Skin epidermis (tissue), 12 donors: ENCODE measurements around the gene JAK3.
A peak's percentile ranks its signal among the peaks of the same experiment; 100 is the strongest.

Experiments used
- H3K27ac ChIP-seq, 21 experiments: fragments of 200-600 bp; sonication (generic) in 11 of 21; one replicate each; pipeline ENCODE4 v1.5.0; 2020; ENCODE audit warnings: mild to moderate bottlenecking in 3 of 21, inconsistent platforms in 2 of 21, moderate library complexity in 2 of 21
- H3K4me3 ChIP-seq, 7 experiments: fragments of 200-600 bp; sonication (generic) in 2 of 7; one replicate each; pipeline ENCODE4 v1.5.0; 2020; ENCODE audit warnings: inconsistent platforms in 2 of 7, mild to moderate bottlenecking in 2 of 7, moderate library complexity in 1 of 7

Gene JAK3

DNA sequence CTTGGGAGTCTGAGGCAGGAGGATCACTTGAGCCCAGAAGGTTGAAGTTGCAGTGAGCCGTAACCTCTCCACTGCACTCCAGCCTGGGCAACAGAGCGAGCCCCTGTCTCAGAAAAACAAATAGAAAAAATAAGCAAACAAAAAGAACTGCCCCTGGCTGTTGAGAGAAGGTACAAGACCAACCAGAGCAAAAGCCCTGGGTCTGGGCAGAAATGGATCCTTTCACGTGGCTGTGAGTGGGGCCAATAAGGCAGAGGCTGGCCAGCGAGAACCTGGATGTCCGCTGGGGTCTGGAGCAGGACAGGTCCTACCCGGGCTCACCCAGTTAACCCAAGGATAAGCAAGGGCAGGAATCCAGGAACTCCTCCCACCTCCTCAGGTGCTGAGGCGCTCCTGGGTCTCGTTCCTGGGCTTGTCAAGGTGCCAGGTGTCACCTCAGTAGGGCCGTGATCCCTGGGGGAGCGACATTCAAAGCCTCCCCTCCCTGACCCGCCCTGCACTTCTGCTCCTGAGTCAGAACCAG is 19.2 kb upstream of the JAK3 start:
- Histone ChIP-seq H3K27ac (no peak overlapping the region), H3K4me3 (no peak overlapping the region)

DNA sequence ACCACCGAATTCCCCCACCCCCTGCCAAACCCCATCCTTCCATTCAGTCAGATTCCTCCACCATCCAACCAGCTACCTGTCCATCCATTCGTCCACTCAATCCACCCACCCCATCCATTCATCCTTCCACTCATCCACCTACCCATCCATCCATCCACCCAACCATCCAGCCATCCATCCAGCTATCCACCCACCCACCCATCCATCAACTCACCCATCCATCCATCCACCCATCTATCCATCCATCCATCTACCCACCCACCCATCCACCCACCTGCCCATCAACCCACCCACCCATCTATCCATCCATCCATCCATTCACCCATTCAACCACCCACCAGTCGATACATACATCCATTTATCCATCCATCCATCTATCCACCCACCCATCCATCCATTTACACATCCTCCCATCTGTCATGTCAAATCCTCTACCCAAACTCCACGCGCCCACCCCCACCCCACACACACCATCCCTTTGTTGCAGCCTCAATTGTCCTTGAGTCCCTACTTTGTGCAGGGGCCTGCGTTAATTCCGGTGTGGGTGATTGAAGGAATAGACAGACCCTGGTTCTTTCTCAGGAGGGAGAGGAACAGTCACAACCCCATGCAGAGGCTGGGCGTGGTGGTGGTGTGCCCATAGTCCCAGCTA is 18.7 kb upstream of the JAK3 start:
- H3K4me3 ChIP-seq: no peak overlapping the region
- no peak overlapping the region for H3K27ac ChIP-seq

DNA sequence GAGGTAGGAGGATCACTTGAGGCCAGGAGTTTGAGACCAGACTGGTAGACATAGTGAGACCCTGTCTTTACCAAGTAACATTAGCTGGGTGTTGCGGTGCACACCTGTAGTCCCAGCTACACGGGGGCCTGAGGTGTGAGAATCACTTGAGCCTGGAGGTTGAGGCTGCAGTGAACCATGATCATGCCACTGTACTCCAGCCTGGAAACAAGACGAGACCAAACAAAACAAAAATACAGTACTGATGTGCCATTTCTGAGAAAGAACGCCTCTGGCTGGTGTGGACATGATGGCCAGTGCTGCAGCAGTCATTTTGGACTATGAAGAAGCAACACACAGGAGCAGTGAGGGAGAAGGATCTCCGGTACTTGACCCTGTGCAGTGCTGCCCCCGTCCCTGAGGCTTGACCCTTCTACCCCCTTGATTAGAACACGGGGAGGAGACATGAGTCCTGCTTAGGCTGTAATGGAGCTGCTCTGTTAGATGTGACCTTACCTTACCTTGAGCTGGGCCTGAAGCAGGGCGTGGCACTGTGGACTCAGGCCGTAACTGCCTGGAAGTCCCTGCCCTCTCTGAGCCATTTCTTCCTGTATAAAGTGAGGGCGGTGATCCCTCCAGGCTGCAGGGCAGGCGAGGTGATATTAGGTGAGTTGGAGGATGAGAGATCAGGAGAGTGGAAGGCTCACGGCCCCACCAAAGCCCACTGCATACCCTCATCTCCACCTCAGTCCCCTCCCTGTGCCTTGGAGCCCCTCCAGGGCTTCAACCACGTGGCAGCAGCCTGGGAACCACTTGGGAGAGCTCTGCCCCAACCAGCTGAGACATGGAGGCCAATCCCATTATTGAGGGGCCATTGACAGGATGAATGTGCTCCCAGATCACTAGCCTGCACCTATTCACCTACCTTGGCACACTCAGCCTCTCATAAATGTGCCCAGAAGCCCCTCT is 17.9 kb upstream of the JAK3 start:
- no peak overlapping the region for H3K27ac ChIP-seq
- H3K4me3 ChIP-seq: no peak overlapping the region

GRCh38 chr19:17863520-17864182 is 15.9 kb upstream of the JAK3 start:
- Histone ChIP-seq H3K4me3 (no peak overlapping the region), H3K27ac (peak overlapping the region in 5 of 21 experiments; percentile 18 to 64 (median 47))

GRCh38 chr19:17862711-17863519 is 15.1 kb upstream of the JAK3 start:
- Histone ChIP-seq H3K4me3 (no peak overlapping the region), H3K27ac (peak overlapping the region in 3 of 21 experiments; percentile 11 to 97 (median 64))

GRCh38 chr19:17861542-17862402 is 14.0 kb upstream of the JAK3 start:
- Histone ChIP-seq H3K27ac (peak overlapping the region in 5 of 21 experiments; percentile 94 to 98 (median 97)), H3K4me3 (peak overlapping the region in 6 of 7 experiments; percentile 77 to 98 (median 96))

- Histone ChIP-seq H3K27ac (peak overlapping the region in 17 of 21 experiments; percentile 27 to 98 (median 95)), H3K4me3 (peak overlapping the region; percentile 77 to 98 (median 95))
Measured at GRCh38 chr19:17860993-17861360, 13.2 kb upstream of the JAK3 start.

DNA sequence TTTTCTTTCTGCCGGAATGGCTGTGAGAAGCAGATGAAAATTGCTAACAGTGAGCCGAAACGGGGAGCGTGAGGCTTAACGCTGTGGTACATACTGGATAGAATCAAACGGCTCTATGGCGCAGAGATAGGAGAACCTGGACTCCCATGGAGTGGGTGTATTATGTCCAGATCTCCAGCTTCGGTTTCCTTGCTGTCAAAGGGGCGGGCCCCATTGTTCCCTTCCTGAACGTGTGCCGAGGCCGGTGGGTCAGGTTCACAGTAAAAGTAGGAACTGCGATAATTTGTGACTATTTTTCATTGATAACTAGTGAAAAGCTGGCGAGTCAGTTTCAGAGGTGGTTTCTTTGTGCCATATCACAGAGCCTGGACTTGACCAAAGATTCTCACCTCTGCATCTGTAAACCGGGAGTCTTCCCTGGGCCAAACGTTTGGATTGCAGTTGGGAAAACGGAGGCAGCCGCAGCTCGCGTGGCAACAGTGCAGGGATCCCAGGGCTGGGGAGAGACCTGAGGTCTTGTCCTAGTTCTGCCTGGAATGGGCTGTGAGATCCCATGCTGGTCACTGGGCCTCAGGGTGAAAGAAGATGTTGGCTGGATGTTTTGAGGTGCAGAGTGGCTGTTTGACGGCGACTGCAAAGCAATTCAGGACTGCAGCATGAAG is 12.7 kb upstream of the JAK3 start:
- H3K27ac ChIP-seq: peak overlapping the region; percentile 49 to 98 (median 95)

DNA sequence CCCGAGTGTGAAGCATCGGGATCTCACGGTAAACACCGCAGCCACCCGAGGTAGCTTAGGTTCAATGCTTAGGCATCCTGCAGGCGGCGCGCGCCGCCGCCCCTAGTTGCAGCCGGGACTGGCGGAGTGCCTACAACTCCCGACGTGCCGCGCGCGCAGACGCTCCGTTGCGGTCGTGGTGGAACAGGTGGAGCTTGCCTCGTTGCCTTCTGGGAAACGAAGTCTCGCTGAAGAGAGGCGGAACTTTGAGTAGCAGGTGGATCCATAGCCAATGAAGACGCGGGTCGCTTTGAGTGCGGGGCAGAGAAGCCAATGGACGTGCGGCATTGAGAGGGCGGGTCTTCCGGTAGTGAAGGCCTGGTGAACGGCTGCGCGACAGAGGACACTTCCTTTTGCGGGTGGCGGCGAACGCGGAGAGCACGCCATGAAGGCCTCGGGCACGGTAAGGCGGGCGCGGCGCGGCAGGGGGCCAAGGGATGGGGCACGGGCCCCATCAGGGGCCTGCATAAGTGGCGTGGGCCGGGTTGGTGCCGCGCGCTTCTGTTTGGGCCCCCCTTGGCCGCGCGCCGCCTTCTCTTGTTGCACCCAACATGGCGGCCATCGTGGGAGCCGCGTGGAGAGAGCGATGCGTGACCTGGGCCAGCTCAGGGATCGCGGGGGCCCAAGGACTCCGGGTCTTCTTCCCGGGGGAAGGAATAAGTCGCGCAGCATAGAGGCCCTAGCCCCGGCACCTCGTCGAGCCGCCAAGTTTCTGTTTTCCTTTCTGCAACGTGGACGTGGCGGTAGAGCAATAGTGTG is 11.9 kb upstream of the JAK3 start, which contains the start of gene RPL18A:
Gene RPL18A (plus strand): TSS at position 378 of the 798 bp plus-strand sequence. CDS start 47 bp downstream, at position 425.
- Histone ChIP-seq H3K4me3 (peak within 1 kb of the TSS; percentile 77 to 98 (median 95)), H3K27ac (peak within 1 kb of the TSS; percentile 49 to 98 (median 95))

More for the DNA sequence above, 12.7 kb upstream of the JAK3 start:
- H3K4me3 ChIP-seq: peak overlapping the region; percentile 77 to 98 (median 95)

- Histone ChIP-seq H3K4me3 (no peak overlapping the region), H3K27ac (no peak overlapping the region)
Measured at GRCh38 chr19:17855280-17856152, 7.7 kb upstream of the JAK3 start.

DNA sequence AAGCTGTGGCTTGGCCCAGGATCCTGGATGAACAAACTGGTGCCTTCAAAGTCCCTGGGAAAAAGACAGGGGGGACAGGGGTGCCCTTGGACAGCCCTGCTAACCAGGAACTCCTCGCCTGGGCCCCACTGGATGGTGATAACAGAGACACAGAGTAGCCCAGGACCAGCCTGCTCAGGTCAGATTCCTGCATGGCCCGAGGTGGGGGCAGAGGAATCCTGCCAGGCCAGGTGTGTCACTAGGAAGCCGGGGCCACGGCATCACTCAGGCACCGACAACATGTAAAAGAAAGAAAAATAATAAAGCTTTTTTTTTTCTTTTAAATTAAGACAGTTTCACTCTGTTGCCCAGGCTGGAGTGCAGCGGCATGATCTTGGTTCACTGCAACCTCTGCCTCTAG is 6.3 kb upstream of the JAK3 start:
- Histone ChIP-seq H3K27ac (no peak overlapping the region), H3K4me3 (no peak overlapping the region)

DNA sequence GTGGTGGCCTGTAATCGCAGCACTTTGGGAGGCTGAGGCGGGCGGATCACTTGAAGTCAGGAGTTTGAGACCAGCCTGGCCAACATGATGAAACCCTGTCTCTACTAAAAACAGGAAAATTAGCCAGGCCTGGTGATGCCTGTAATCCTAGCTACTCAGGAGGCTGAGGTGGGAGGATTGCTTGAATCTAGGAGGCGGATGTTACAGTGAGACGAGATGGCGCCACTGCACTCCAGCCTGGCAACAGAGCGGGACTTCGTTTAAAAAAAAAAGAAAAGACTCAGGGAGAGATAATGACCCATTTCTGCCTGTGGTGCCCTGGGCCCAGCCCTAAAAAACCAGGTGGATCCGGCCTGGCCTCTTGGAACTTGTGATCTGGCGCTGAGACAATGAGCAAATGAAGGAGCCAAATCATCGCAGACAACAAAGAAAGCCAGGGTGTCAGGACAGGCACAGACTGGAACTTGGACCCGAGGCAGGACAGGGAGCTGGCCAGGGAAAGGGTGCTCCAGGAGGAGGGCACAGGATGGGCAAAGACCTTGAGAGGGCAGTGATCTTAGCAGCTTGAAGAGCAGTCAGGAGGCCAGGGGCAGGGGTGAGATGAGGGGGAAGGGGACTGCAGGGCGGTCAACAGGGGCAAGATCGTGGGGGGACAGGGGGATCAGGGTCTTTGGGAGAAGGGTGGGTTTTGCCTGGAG is 962 bp upstream of the JAK3 start:
- Histone ChIP-seq H3K4me3 (no peak overlapping the region), H3K27ac (peak overlapping the region in 20 of 21 experiments; percentile 25 to 99 (median 88))

GRCh38 chr19:17846146-17846545 is 1.6 kb downstream of the JAK3 start:
- H3K4me3 ChIP-seq: peak overlapping the region in 6 of 7 experiments; percentile 19 to 41 (median 37)
- peak overlapping the region in 13 of 21 experiments; percentile 80 to 99 (median 91) for H3K27ac ChIP-seq

DNA sequence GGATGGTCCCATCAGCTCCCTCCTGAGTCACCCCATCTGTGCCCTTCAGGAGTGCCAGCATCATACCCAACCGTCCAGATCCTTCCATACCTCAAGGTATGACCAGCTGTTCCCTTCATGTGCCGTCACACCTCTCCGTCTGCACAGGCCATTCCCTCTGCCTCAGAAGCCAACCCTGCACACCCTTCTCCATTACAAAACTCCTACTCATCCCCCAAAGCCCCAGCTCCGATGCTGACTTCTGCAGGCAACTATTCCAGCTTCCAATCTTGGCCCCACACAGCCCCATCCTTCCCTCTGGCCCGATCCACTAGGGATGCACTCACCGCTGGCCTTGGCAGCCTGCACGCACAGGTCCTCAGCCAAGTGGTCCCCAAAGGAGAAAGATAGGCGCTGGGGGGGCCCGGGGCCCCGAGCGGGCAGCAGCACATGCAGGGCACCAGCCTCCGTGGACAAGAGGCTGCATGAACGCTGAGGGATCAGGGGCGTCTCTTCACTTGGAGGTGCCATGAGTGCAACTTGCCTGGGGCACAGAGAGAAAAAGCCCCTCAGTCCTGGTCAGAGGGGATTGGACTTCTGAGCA is 3.8 kb downstream of the JAK3 start:
- H3K4me3 ChIP-seq: no peak overlapping the region

GRCh38 chr19:17843292-17843827 is 4.4 kb downstream of the JAK3 start:
- no peak overlapping the region for H3K4me3 ChIP-seq
- no peak overlapping the region for H3K27ac ChIP-seq

More for the DNA sequence above, 3.8 kb downstream of the JAK3 start:
- H3K27ac ChIP-seq: no peak overlapping the region
